ENCODE data around the gene PTPRR.

- TF ChIP-seq POLR2A (IDR thresholded peaks at IDR 0.05) (no peak), CTCF (IDR thresholded peaks at IDR 0.05) (no peak)
Measured at GRCh38 chr12:70852416-70853150, 68.0 kb downstream of the PTPRR start.

Measured in prostate gland (tissue), 2 donors.